Forelimb muscle (tissue), 1 donor: Measurements from ENCODE around the gene FETUB. TPM values are rescaled to one million over a fixed set of nuclear protein-coding genes. Genes with fewer than 3 reads are reported as not detected.
"Not testable (repeated sequence)": the region's sequence is repeated elsewhere in the genome, so short reads cannot be mapped to it uniquely, and the experiment has no call there.

ENCODE experiments used
- DNase-seq: peaks from one replicate; pipeline ENCODE4 v3.0.0-alpha.2; 2013; ENCODE audit warnings: low read depth
- polyA plus RNA-seq: library from polyadenylated mRNA; unstranded; fragments of 120-200 nt; gene quantifications from one replicate; pipeline ENCODE4 v1.2.1, GENCODE V29; 2013; ENCODE audit not compliant: insufficient read length

The FETUB gene
- polyA plus RNA-seq, 1 donor = not detected

GRCh38 chr3:186613637-186614265 is 26.4 kb upstream of the FETUB start:
- DNase-seq = no peak

GRCh38 chr3:186614266-186614596 is 26.0 kb upstream of the FETUB start:
- no peak for DNase-seq

GRCh38 chr3:186614597-186615483 is 25.4 kb upstream of the FETUB start:
- DNase-seq = peak; percentile 47

GRCh38 chr3:186616299-186616617 is 23.9 kb upstream of the FETUB start:
- no peak for DNase-seq

- peak; percentile 6 for DNase-seq
Measured at GRCh38 chr3:186617036-186617946, 22.9 kb upstream of the FETUB start.

GRCh38 chr3:186618318-186618938 is 21.8 kb upstream of the FETUB start:
- no peak for DNase-seq

GRCh38 chr3:186619787-186620212 is 20.4 kb upstream of the FETUB start:
- no peak for DNase-seq

GRCh38 chr3:186620213-186621092 is 19.7 kb upstream of the FETUB start:
- no peak for DNase-seq

- no peak for DNase-seq
Measured at GRCh38 chr3:186621894-186622650, 18.1 kb upstream of the FETUB start.

- DNase-seq = no peak
Measured at GRCh38 chr3:186622651-186623310, 17.4 kb upstream of the FETUB start.

- DNase-seq = no peak
Measured at GRCh38 chr3:186624598-186624997, 15.6 kb upstream of the FETUB start.

GRCh38 chr3:186625600-186626042 is 14.6 kb upstream of the FETUB start:
- no peak for DNase-seq

GRCh38 chr3:186626254-186626847 is 13.8 kb upstream of the FETUB start:
- no peak for DNase-seq

- DNase-seq = no peak
Measured at GRCh38 chr3:186627852-186628414, 12.3 kb upstream of the FETUB start.

- no peak for DNase-seq
Measured at GRCh38 chr3:186628756-186629155, 11.4 kb upstream of the FETUB start.

- DNase-seq = no peak
Measured at GRCh38 chr3:186630950-186631641, 9.1 kb upstream of the FETUB start.

GRCh38 chr3:186633481-186633880 is 6.7 kb upstream of the FETUB start:
- DNase-seq = no peak

- not testable (repeated sequence) for DNase-seq
Measured at GRCh38 chr3:186634207-186634606, 6.0 kb upstream of the FETUB start.
